HuH-7 (cell line): ENCODE measurements around the gene EEFSEC.
A peak's percentile ranks its signal among the peaks of the same experiment; 100 is the strongest.

Experiments used
- DNase-seq: peaks from one replicate; pipeline ENCODE4 v3.0.0; 2011; ENCODE audit warnings: low spot score

EEFSEC gene

GRCh38 chr3:128217702-128218547 lies 64.6 kb downstream of the EEFSEC start:
- DNase-seq: no peak

- no peak for DNase-seq
Observed at GRCh38 chr3:128218548-128219257, 65.4 kb downstream of the EEFSEC start.

GRCh38 chr3:128221328-128221727 lies 68.0 kb downstream of the EEFSEC start:
- no peak for DNase-seq

GRCh38 chr3:128222796-128223385 lies 69.6 kb downstream of the EEFSEC start:
- no peak for DNase-seq

- no peak for DNase-seq
Observed at GRCh38 chr3:128226186-128226725, 73.0 kb downstream of the EEFSEC start.

GRCh38 chr3:128226795-128227395 lies 73.6 kb downstream of the EEFSEC start:
- DNase-seq: peak; percentile 77

- DNase-seq: no peak
Observed at GRCh38 chr3:128227507-128227906, 74.2 kb downstream of the EEFSEC start.

- DNase-seq: no peak
Observed at GRCh38 chr3:128228366-128228910, 75.2 kb downstream of the EEFSEC start.

- no peak for DNase-seq
Observed at GRCh38 chr3:128229106-128229857, 76.0 kb downstream of the EEFSEC start.

- no peak for DNase-seq
Observed at GRCh38 chr3:128231606-128232005, 78.3 kb downstream of the EEFSEC start.

GRCh38 chr3:128232376-128233178 lies 79.3 kb downstream of the EEFSEC start:
- DNase-seq: no peak

GRCh38 chr3:128235207-128235926 lies 82.1 kb downstream of the EEFSEC start:
- no peak for DNase-seq

GRCh38 chr3:128236657-128237056 lies 83.4 kb downstream of the EEFSEC start:
- DNase-seq: no peak

- no peak for DNase-seq
Observed at GRCh38 chr3:128237348-128238183, 84.3 kb downstream of the EEFSEC start.

- no peak for DNase-seq
Observed at GRCh38 chr3:128238184-128238489, 84.9 kb downstream of the EEFSEC start.

GRCh38 chr3:128239304-128239703 lies 86.0 kb downstream of the EEFSEC start:
- no peak for DNase-seq

- DNase-seq: no peak
Observed at GRCh38 chr3:128240232-128240631, 87.0 kb downstream of the EEFSEC start.

- DNase-seq: no peak
Observed at GRCh38 chr3:128241741-128242140, 88.5 kb downstream of the EEFSEC start.
